GM18526 (cell line): ENCODE data around the gene MTA3.
A peak's percentile ranks its signal among the peaks of the same experiment; 100 is the strongest.

Experiments used
- POLR2A ChIP-seq: IDR thresholded peaks from 3 replicates; pipeline ENCODE4 v1.6.1; 2011; ENCODE audit not compliant: insufficient read length; ENCODE audit errors: extremely low read depth

The MTA3 gene

DNA sequence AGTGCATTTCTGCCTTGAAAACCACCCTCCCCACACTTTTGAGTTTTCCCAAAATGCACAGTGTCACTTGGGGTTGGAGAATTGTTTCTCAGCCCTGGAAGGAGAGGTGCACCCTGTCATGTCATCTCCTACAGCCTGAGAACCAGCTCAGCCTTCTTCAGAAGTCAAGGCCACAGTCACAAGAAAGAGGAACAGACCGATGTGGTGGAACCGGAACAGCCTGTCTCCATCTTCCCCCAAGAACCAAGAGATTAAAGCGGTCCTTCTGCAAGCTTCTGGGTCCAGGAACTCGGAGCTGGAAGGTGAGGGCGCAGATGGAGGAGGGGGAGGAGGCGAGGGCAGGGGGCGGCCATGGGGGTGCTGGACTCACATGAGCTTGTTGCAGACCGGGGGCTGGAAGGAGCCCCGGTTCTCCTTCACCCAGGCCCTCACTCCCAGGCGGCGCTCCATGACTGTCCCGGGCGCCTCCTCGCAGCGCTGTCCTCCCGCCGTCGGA lies 223.7 kb downstream of the MTA3 start:
- TF ChIP-seq POLR2A, result peak; percentile 61

DNA sequence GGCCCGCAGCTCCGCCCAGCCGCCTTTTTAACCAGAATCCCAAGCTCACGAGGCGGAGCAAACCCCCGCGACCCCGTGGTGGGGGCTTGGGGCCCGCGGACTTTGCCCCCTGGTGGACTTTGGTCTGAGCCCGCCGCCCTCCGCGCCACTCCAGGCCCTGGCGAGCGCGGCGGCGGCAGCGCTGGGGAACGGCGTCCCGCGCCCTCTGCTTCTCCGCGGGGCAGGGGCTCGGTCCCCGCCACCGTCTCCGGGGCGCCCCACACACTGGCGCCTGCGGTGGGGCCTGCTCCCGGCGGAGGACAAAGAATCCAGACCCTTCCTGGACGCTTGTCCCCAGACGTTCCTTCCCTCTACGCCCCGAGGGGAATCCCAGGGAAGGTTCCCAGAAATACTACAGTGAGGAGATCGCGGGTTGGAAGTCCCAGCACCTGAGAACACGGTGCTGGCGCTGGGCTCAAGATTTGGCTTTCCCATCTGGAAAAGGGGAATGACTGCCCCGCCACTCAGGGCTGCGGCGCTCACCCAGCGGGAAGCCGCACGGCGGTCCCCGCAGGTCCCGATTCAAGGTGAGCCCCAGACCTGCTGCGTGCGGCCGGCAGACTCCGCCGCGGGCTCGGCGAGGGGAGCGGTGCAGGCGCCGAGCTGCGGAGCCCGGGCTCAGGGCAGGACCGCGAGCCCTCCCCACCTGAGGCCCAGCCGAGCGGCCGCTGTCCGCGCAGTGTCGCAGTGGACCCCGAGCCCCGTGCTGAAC lies 224.3 kb downstream of the MTA3 start, which contains the start of gene HAAO:
HAAO (minus strand) TSS at position 1 of the 751 bp plus-strand sequence. CDS start 47 bp downstream, outside the sequence.
- peak; percentile 12 for TF ChIP-seq POLR2A

DNA sequence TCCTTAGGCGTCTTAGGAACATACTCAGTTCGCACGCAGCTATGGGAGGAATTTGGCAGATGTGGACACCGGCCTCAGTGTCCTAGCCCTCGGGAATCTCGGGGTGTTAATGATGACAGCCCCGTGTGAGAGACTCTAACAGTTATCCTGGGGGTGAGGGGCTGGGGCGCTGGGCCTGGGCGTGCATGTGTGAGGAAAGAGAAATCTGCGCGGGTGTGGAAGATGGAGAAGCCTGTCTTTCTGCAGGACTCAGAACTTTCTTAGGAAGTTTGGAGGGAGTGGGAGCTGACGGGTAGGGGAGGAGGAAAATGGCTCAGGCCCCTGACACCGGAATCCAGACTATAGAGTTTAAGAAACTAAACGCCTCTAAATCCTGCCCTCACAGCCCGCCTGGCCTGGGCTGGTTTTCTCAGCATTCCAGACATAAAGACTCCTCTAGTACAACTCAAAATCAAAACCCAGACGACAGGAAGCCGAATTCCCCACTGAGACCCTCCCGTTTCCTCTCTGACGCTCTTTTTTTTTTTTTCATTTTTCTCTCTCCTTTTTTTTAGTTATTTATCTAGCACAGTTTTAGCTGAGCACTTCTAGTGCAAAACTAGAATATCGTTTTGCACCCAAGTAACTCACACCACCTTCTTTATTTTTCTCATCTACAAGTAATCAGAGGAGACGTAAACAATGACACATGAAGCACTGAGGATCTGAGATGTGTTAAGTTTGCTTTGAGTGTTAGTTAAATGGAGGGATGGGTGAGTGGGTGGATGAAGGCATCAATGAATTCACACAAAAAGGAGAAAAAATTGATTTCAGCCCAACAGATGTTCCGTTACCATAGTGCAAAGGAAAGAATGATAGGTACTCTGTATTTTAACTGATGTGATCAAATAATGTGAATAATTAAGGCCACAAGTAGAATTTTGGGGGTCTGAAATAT lies 225.2 kb downstream of the MTA3 start:
- TF ChIP-seq POLR2A, result no peak

DNA sequence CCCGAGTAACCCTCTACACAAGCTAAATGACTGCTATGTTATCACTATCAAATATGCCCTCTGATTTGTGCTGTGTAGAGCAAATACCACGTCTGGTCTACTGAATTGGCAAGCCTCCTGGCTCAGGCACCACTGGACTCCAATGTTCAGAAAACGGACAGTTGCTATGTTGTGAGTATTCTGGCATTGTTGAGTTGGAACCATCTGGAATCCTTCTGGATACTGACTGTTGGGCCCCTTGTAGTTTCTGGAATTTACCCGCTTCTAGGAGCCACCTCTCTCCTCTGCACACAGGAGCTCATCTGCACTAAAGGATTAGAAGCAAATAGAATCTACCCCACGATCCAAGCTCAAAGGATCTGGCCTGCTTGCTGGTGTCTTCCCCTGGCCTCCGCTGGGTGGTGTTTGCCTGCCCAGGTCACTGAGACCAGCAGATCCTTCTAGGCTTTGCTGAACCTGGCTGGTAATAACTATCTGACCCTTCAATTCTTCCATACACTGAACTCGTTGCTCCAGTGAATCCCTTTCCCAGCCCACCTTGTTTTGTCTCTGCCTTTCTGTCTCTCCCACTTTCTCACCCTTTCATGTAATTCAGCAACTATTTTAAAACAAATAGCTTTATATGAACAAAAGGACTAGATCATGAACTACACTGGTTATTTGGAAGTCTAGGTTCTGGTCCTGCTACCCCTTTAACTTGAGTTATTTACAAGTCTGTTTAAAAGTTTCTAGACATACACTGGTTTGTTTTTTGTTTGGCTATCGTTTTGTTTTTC lies 226.0 kb downstream of the MTA3 start:
- TF ChIP-seq POLR2A, result no peak

DNA sequence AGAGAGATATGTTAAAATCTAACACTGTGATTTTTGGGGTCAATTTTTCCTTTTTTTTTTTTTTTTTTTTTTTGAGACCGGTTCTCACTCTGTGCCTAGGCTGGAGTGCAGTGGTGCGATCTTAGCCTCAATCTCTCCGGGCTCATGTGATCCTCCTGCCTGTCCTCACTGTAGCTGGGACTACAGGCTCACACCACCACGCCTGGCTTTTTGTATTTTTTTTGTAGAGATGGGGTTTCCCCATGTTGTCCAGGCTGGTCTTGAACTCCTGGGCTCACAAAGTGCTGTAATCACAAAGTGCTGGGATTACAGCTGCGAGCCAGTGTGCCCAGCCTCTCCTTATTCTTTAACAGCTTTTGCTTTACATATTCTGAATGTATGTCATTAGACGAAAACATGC lies 226.8 kb downstream of the MTA3 start:
- TF ChIP-seq POLR2A, result no peak

DNA sequence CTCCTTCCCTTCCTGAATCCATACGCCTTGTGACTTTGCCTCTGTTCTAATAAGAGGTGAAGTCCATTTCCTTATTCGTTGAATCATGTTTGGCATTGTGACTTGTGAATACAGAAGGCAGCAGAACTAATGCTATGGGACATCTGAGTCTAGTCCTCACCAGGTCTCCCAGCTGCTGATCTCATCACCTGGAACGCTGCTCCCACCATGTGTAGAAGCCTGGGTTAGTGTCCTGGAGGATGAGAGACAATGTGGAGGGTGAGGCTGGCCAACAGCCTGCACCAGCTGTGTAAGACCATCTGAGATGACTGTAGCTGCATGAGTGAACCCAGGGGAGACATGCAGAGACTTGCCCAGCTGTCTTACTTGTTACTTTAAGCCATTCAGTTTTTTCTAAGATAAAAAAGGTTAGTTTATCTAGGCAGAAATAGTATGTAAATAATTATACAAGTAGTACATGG lies 227.4 kb downstream of the MTA3 start:
- no peak for TF ChIP-seq POLR2A

DNA sequence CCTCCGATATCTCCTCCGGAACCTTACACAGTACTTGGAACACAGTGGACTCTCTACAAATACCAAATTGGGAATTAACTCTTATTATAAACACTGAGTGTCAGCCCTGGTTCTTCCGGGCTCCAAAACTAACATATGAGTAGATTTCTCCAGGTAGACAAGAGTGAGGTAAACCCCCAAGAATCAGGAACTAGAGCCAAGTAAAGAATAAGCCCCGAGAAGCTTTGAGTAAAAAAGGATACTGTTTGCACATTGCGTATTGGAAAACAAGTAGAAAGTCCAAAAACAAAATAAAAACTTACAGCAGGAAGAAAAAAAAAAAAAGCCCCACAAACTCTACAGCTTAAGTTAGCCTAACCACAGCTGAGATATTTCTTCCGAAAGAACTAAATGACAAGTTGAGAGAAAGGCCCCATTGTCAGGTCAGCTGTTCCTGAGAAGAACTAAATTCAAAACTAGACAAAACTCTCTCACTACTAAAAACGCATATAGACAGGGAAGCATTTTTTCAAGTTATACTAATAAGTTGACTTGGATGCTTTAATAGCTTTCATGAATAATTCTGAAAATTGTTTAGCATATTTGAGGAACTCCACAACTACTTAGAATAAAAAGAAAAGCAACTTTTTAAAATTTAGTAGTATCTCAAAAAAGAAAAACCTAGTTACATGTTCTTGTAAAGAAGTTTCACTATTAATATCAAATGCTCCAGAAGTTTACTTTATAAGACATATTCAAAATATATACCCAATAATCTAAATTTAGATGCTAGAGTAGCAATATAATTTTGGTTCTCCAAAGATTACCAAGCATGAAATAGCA lies 228.2 kb downstream of the MTA3 start:
- no peak for TF ChIP-seq POLR2A

DNA sequence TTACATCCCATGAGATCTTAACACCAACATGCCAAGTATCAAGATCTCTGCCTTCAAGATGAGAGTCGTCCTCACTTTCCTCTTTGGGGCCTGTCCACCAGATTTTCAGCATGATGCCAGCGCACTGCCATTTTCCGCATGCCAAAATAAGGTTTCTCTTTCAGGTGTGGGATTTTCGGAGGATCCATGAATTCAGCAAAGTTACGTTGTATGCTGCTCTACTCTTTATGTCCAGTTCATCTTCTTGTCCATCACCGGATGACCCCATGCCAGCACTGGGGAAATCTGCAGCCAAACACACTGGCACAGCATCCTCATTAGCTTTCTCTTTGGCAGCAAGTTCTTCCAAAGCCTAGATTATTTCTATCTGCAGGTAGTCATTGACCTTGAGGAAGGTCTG lies 228.8 kb downstream of the MTA3 start:
- TF ChIP-seq POLR2A, result no peak

DNA sequence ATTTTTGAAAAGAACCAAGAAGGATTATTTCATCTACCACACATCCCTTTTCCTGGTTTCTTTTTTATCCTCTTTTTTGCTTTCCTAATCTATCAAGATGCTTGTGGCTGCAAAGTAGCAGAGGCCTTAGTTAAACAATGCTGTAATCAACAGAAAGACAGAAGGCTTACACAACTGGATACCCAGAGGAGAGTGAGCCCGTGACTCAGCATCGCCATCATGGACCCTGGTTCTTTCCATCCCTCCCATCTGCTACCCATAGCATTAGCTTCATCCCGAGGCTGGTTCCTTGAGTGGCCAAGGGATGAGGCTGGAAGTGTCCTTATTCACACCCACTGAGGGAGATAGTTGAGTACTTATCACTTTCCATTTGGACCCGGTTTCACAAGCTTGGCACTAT lies 231.4 kb downstream of the MTA3 start:
- no peak for TF ChIP-seq POLR2A

DNA sequence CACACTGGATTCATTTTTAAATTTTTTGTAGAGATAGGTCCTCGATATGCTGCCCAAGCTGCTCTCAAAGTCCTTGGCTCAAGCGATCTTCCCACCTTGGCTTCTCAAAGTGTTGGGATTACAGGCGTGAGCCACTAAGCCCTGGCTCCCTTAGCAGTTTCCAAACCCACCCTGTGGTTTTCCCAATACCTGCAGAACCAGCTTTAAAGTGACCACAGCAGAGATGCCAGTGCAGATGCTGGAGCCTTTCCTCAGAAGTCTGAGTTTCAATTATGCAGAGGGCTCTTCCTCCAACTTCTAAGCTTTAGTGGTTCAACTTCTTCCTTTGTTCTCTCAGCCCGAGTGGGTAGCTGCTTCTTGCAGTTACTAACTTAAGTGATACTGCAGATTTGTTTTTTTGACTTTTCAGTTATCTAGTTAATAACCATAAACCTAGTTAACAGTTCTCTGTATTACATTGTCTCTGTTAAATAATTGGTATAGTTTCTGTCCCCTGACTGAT lies 232.1 kb downstream of the MTA3 start:
- no peak for TF ChIP-seq POLR2A

DNA sequence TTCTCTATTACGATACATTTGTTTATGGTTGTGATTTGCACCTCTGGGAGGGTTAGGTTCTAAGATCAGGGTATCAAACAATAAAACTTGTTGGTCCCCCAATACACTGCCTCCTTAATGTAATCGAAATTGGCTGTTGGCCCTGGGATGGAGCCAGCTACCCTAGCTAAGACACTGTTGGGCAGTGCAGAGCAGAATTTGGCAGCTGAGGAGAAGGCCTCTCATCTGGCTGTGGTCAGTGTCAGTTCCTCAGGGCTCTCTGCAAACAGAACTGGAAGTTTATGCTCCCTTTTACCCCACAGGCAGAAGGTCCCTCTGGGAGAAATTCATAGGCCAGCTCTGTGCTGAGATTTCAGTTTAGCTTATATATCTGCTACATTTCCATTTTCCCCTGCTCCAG lies 232.5 kb downstream of the MTA3 start:
- no peak for TF ChIP-seq POLR2A

DNA sequence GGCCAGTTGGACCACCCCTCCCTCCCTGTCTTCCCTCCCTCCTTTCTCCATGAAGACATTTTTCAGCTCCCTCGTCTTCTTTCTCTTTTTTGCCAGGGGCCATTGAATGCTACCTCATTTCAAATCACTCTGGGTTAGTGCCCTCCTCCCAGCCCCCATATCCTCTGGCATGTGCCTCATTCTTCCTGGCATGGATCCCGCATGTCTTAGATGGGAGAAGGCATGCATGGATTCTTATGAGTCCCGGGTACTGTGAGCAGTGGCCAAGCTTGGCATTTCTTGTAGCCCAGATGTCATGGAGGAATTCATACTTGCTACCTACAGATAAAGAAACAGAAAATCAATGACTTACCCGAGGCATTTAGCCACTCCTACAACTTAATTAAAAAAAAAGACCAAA lies 232.9 kb downstream of the MTA3 start:
- TF ChIP-seq POLR2A, result no peak

DNA sequence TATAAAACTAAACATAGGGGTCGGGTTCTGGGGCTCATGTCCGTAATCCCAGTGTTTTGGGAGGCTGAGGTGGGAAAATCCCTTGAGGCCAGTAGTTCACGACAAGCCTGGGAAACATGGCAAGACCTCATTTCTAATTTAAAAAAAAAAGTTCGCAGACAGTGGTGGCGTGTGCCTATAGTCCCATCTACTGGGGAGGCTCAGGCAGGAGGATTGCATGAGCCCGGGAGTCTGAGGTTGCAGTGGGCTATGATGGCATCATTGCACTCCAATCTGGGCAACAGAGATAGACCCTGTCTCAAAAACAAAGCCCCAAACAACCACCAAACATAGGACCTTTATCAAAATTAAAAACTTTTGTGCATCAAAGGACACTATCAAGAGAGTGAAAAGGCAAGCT lies 233.7 kb downstream of the MTA3 start:
- no peak for TF ChIP-seq POLR2A

DNA sequence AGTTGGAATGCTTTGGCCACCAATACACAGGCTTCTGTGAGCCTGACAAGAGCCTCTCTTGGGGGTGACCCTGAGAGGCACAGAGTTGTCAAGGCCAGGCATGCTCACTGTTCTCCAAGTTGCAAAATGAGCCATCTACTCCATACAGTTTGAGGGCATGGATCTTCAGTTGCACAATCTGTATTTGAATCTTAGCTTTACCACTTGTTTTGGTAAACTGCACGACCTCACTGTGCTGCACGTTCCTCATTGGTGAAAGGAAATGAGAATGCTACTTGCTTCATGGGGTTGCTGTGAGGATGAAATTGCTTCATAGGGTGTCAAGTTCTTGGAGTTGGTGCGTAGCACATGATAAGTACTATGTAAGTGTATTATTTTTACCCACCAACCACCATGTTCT lies 235.9 kb downstream of the MTA3 start:
- no peak for TF ChIP-seq POLR2A
